ENCODE data around the gene TLR9. TPM values are rescaled to one million over a fixed set of nuclear protein-coding genes. Genes with fewer than 3 reads are reported as not detected.

TLR9 gene
- total RNA-seq, 1 experiment from 2014 or later, result not detected

- H3K9me3 ChIP-seq (ENCODE audit: control insufficient read depth, low read depth, low read length), result no peaks in the 10 kb centered on the region
- no CpG with 5 or more reads among the region's 1 CpG for WGBS (ENCODE audit: extremely low coverage, insufficient read length, low lambda C conversion rate)
- no peak overlapping the region for H4K8ac ChIP-seq (replicated peaks; ENCODE audit: insufficient read length, low read depth, low read length)
- no peak for TF ChIP-seq CTCF (conservative IDR thresholded peaks at IDR 0.05)
- no peak overlapping the region for H3K9ac ChIP-seq (ENCODE audit: extremely low read depth, insufficient read length, low read length)
- no peak overlapping the region for H2BK12ac ChIP-seq (ENCODE audit: insufficient read length, low read depth, low read length)
- H2BK120ac ChIP-seq (ENCODE audit: low read depth, low read length, poor library complexity, severe bottlenecking), result no peak overlapping the region
- no peak overlapping the region for H2AK5ac ChIP-seq (ENCODE audit: insufficient read length, low read length)
- DNase-seq, result no peak
- H3K56ac ChIP-seq (ENCODE audit: insufficient read length, low read depth, low read length), result no peak overlapping the region
- no peak overlapping the region for H4K91ac ChIP-seq (ENCODE audit: insufficient read length, low read depth, low read length)
- H3K27ac ChIP-seq (ENCODE audit: insufficient read length, low read depth, low read length), result no peak overlapping the region
- H3K27me3 Mint-ChIP-seq (ENCODE audit: low read depth), result no peaks in the 10 kb centered on the region
- H3K9me3 Mint-ChIP-seq, result no peaks in the 10 kb centered on the region
- H3K4me3 Mint-ChIP-seq, result no peak overlapping the region
- H2AFZ ChIP-seq (ENCODE audit: low read length), result no peak overlapping the region
- no peaks in the 10 kb centered on the region for H4K20me1 ChIP-seq (ENCODE audit: control insufficient read depth, insufficient read depth, insufficient read length)
- no peaks in the 10 kb centered on the region for H3K4me1 ChIP-seq (ENCODE audit: insufficient read depth, low read length)
- no peak overlapping the region for H2BK20ac ChIP-seq (ENCODE audit: low read depth, low read length, poor library complexity, severe bottlenecking)
- no peaks in the 10 kb centered on the region for H3K4me1 Mint-ChIP-seq
- H3K27me3 ChIP-seq (ENCODE audit: insufficient read depth, low read length), result no peaks in the 10 kb centered on the region; the same call in 1 of the 2 replicates
- H3K27ac Mint-ChIP-seq, result no peak overlapping the region
- no peaks in the 10 kb centered on the region for H3K23me2 ChIP-seq (ENCODE audit: insufficient read length, low read depth, low read length, poor library complexity, severe bottlenecking)
- no peak overlapping the region for H3T11ph ChIP-seq (ENCODE audit: low read length)
- no peaks in the 10 kb centered on the region; the same call in 1 of the 2 replicates for H3K79me2 ChIP-seq (ENCODE audit: insufficient read depth, low read length)
- no peak overlapping the region for H2BK15ac ChIP-seq (ENCODE audit: low read depth, low read length)
- no peak overlapping the region for H3K14ac ChIP-seq (ENCODE audit: insufficient read depth, low read length)
- H3K4ac ChIP-seq (ENCODE audit: low read depth, low read length), result no peak overlapping the region
- H3K79me1 ChIP-seq (ENCODE audit: insufficient read depth, low read depth, low read length, poor library complexity, severe bottlenecking), result no peaks in the 10 kb centered on the region
- no peak overlapping the region for H2BK5ac ChIP-seq (ENCODE audit: insufficient read length, low read length)
- H3K23ac ChIP-seq (ENCODE audit: insufficient read length, low read depth, low read length), result no peak overlapping the region
- H3K4me2 ChIP-seq (ENCODE audit: insufficient read depth, insufficient read length, low read length), result no peak overlapping the region
- no peak overlapping the region for H3K18ac ChIP-seq (ENCODE audit: insufficient read length, low read depth, low read length)
- no peak overlapping the region for H4K5ac ChIP-seq (ENCODE audit: insufficient read length, low read depth, low read length)
- H3K36me3 Mint-ChIP-seq (ENCODE audit: insufficient read depth in 1 of 3, low read depth in 3 of 3), result peaks cover 52 to 100% (median 89%) of the 10 kb centered on the region in 3 experiments; a peak in 6 of 7 replicates
Observed at GRCh38 chr3:52259035-52259434, 33.6 kb upstream of the TLR9 start.
